ENCODE results near the gene CDK16. TPM values are rescaled to one million over a fixed set of nuclear protein-coding genes. Genes with fewer than 3 reads are reported as not detected.

The CDK16 gene
- total and polyA plus RNA-seq, 9 of the 15 experiments (the other 6 are each of a cell fraction or from before 2014, with no cell fraction given): 3.9 to 104 (median 57.5) TPM

DNA sequence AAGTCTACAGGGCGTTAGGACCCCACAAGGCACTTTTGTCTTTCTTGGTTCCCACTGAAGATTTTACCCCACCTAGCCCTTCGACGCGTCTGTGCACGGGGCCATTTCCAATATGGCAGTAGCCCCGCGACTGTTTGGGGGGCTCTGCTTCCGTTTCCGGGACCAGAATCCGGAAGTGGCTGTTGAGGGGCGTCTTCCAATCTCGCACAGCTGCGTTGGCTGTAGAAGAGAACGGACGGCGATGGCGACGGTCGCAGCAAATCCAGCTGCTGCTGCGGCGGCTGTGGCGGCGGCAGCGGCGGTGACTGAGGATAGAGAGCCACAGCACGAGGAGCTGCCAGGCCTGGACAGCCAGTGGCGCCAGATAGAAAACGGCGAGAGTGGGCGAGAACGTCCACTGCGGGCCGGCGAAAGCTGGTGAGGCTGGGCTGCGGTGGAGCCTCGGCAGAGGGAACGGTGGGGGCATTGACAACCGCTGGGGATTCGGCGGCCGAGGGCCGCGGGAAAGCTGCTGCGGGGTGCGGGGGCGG is 14.4 kb downstream of the CDK16 start, which contains the start of gene USP11 (continued):
- TF ChIP-seq, protein P1, sequence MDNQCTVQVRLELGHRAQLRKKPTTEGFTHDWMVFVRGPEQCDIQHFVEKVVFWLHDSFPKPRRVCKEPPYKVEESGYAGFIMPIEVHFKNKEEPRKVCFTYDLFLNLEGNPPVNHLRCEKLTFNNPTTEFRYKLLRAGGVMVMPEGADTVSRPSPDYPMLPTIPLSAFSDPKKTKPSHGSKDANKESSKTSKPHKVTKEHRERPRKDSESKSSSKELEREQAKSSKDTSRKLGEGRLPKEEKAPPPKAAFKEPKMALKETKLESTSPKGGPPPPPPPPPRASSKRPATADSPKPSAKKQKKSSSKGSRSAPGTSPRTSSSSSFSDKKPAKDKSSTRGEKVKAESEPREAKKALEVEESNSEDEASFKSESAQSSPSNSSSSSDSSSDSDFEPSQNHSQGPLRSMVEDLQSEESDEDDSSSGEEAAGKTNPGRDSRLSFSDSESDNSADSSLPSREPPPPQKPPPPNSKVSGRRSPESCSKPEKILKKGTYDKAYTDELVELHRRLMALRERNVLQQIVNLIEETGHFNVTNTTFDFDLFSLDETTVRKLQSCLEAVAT (IDR thresholded peaks at IDR 0.05): no peak
- TF ChIP-seq, protein P2, sequence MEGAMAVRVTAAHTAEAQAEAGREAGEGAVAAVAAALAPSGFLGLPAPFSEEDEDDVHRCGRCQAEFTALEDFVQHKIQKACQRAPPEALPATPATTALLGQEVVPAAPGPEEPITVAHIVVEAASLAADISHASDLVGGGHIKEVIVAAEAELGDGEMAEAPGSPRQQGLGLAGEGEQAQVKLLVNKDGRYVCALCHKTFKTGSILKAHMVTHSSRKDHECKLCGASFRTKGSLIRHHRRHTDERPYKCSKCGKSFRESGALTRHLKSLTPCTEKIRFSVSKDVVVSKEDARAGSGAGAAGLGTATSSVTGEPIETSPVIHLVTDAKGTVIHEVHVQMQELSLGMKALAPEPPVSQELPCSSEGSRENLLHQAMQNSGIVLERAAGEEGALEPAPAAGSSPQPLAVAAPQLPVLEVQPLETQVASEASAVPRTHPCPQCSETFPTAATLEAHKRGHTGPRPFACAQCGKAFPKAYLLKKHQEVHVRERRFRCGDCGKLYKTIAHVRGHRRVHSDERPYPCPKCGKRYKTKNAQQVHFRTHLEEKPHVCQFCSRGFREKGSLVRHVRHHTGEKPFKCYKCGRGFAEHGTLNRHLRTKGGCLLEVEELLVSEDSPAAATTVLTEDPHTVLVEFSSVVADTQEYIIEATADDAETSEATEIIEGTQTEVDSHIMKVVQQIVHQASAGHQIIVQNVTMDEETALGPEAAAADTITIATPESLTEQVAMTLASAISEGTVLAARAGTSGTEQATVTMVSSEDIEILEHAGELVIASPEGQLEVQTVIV (CRISPR knock-in tag; IDR thresholded peaks at IDR 0.05; ENCODE audit: borderline replicate concordance): no peak
- TF ChIP-seq CEBPB (tag; IDR thresholded peaks at IDR 0.05): no peak
- TF ChIP-seq CC2D1A (IDR thresholded peaks at IDR 0.05): no peak
- TF ChIP-seq, protein P3, sequence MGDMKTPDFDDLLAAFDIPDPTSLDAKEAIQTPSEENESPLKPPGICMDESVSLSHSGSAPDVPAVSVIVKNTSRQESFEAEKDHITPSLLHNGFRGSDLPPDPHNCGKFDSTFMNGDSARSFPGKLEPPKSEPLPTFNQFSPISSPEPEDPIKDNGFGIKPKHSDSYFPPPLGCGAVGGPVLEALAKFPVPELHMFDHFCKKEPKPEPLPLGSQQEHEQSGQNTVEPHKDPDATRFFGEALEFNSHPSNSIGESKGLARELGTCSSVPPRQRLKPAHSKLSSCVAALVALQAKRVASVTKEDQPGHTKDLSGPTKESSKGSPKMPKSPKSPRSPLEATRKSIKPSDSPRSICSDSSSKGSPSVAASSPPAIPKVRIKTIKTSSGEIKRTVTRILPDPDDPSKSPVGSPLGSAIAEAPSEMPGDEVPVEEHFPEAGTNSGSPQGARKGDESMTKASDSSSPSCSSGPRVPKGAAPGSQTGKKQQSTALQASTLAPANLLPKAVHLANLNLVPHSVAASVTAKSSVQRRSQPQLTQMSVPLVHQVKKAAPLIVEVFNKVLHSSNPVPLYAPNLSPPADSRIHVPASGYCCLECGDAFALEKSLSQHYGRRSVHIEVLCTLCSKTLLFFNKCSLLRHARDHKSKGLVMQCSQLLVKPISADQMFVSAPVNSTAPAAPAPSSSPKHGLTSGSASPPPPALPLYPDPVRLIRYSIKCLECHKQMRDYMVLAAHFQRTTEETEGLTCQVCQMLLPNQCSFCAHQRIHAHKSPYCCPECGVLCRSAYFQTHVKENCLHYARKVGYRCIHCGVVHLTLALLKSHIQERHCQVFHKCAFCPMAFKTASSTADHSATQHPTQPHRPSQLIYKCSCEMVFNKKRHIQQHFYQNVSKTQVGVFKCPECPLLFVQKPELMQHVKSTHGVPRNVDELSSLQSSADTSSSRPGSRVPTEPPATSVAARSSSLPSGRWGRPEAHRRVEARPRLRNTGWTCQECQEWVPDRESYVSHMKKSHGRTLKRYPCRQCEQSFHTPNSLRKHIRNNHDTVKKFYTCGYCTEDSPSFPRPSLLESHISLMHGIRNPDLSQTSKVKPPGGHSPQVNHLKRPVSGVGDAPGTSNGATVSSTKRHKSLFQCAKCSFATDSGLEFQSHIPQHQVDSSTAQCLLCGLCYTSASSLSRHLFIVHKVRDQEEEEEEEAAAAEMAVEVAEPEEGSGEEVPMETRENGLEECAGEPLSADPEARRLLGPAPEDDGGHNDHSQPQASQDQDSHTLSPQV (IDR thresholded peaks at IDR 0.05): peak; percentile 67
- TF ChIP-seq, protein P4, sequence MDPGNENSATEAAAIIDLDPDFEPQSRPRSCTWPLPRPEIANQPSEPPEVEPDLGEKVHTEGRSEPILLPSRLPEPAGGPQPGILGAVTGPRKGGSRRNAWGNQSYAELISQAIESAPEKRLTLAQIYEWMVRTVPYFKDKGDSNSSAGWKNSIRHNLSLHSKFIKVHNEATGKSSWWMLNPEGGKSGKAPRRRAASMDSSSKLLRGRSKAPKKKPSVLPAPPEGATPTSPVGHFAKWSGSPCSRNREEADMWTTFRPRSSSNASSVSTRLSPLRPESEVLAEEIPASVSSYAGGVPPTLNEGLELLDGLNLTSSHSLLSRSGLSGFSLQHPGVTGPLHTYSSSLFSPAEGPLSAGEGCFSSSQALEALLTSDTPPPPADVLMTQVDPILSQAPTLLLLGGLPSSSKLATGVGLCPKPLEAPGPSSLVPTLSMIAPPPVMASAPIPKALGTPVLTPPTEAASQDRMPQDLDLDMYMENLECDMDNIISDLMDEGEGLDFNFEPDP (CRISPR knock-in tag; IDR thresholded peaks at IDR 0.05): no peak
- TF ChIP-seq, protein P5, sequence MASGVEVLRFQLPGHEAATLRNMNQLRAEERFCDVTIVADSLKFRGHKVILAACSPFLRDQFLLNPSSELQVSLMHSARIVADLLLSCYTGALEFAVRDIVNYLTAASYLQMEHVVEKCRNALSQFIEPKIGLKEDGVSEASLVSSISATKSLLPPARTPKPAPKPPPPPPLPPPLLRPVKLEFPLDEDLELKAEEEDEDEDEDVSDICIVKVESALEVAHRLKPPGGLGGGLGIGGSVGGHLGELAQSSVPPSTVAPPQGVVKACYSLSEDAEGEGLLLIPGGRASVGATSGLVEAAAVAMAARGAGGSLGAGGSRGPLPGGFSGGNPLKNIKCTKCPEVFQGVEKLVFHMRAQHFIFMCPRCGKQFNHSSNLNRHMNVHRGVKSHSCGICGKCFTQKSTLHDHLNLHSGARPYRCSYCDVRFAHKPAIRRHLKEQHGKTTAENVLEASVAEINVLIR (CRISPR knock-in tag; IDR thresholded peaks at IDR 0.05): no peak
- TF ChIP-seq, protein P6, sequence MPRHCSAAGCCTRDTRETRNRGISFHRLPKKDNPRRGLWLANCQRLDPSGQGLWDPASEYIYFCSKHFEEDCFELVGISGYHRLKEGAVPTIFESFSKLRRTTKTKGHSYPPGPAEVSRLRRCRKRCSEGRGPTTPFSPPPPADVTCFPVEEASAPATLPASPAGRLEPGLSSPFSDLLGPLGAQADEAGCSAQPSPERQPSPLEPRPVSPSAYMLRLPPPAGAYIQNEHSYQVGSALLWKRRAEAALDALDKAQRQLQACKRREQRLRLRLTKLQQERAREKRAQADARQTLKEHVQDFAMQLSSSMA (CRISPR knock-in tag; IDR thresholded peaks at IDR 0.05): no peak
- no peak for TF ChIP-seq ZNF507 (tag; conservative IDR thresholded peaks at IDR 0.05)
- no peak for TF ChIP-seq PCBP1 (IDR thresholded peaks at IDR 0.05; ENCODE audit: low read depth, low read length, poor library complexity, severe bottlenecking)
- no peak for TF ChIP-seq MEF2D (tag; conservative IDR thresholded peaks at IDR 0.05; ENCODE audit: low read depth)
- TF ChIP-seq DPF2 (IDR thresholded peaks at IDR 0.05): 0 out of 2 replicates have a peak, but pooled peaks have one; percentile 15
- no peak for TF ChIP-seq PHF21A (IDR thresholded peaks at IDR 0.05; ENCODE audit: borderline replicate concordance, low read depth)
- no peak for TF ChIP-seq BMI1 (IDR thresholded peaks at IDR 0.05; ENCODE audit: low read length)
